ENCODE data around the gene MYO15B. TPM values are rescaled to one million over a fixed set of nuclear protein-coding genes. Genes with fewer than 3 reads are reported as not detected.
"Not testable (repeated sequence)": the region's sequence is repeated elsewhere in the genome, so short reads cannot be mapped to it uniquely, and the experiment has no call there.

The MYO15B gene
- total RNA-seq, 4 donors from 2014 or later: 119 to 610 (median 170) TPM

DNA sequence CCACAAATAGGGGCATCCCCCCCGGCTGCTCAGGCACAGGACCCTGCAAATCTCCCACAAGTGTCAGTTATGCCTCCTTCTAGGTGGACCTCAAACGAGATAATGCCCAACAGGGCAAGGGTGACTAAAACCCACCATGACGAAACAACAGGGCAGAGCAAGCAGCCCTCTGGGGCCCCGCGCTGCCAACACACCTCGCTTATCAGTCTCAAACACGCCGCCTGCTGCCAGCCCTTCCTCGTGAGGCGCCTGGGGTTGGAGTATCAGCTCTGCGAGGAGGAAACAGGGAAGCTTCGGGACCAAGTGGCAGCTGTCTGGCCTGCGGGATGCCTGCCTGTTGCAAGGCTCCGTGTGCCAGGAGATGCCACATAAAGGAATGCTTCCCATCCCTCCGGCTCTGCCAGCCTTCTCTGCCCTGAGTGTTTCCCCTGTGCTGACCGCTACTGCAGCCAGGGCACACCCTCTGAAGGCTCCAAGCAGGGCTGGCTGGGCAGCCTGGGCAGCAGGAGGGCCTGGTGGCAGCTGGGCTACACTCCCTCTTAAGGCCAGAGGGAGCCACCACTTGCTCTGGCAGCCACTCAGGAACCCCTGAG, 48.1 kb downstream of the MYO15B start:
- Histone ChIP-seq H3K27ac (no peak overlapping the region), H3K4me3 (no peak overlapping the region), H3K9me3 (no peaks in the 10 kb centered on the region), H3K27me3 (no peaks in the 10 kb centered on the region), H3K36me3 (no peaks in the 10 kb centered on the region), H3K4me1 (peaks cover 0 to 9% of the 10 kb centered on the region in 2 donors)
- TF ChIP-seq, protein P1, sequence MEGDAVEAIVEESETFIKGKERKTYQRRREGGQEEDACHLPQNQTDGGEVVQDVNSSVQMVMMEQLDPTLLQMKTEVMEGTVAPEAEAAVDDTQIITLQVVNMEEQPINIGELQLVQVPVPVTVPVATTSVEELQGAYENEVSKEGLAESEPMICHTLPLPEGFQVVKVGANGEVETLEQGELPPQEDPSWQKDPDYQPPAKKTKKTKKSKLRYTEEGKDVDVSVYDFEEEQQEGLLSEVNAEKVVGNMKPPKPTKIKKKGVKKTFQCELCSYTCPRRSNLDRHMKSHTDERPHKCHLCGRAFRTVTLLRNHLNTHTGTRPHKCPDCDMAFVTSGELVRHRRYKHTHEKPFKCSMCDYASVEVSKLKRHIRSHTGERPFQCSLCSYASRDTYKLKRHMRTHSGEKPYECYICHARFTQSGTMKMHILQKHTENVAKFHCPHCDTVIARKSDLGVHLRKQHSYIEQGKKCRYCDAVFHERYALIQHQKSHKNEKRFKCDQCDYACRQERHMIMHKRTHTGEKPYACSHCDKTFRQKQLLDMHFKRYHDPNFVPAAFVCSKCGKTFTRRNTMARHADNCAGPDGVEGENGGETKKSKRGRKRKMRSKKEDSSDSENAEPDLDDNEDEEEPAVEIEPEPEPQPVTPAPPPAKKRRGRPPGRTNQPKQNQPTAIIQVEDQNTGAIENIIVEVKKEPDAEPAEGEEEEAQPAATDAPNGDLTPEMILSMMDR (IDR thresholded peaks at IDR 0.05): no peak
- no peak for TF ChIP-seq POLR2A (IDR thresholded peaks at IDR 0.05)
- intact Hi-C loops (cut with DNase I; ENCODE audit: low total_unique reads): no loop called here
- peak in 1 of 2 donors; percentile 15 for DNase-seq

DNA sequence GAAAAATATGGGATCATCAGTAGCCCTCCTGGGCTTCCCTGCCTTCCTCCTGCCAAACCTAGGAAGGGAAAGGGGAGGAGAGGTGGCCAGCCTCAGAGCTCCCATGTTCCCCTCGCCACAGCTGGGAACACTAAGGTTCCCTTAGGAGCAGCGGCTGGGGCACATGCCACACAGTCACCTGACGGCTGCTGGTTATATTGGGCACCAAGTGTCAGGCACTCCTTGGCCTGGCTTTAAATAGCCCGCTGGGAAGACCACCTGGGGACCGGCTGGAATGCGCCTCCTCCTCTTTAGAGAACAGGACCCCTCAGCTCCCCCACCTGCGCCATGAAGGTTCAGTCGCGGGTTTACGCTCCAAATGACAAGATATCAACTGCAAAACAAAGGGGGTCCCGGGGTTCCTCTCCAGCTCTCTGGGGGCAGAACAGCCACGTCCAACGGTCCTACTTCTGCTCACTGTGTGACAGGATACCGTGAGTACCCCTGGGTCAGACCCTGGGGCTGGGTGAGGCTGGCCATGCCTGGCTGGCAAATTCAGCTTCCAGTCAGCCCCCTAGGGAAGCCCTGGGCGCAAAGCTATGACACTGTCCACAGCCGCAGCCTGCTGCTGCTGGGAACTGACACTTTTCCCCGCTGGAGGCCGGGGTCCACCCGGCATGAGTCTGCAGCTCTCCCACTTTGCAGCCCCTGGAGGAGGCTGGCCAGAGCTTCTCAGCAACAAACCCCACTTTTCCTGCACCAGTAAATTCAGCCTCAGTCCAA, 49.0 kb downstream of the MYO15B start:
- Histone ChIP-seq H3K4me1 (peaks cover 0 to 9% of the 10 kb centered on the region in 2 donors), H3K27ac (no peak overlapping the region), H3K4me3 (no peak overlapping the region), H3K27me3 (no peaks in the 10 kb centered on the region), H3K36me3 (no peaks in the 10 kb centered on the region), H3K9me3 (no peaks in the 10 kb centered on the region)
- TF ChIP-seq, protein P1 (IDR thresholded peaks at IDR 0.05): no peak
- no peak for TF ChIP-seq POLR2A (IDR thresholded peaks at IDR 0.05)
- intact Hi-C loops (cut with DNase I; ENCODE audit: low total_unique reads): no loop called here
- no peak for DNase-seq

DNA sequence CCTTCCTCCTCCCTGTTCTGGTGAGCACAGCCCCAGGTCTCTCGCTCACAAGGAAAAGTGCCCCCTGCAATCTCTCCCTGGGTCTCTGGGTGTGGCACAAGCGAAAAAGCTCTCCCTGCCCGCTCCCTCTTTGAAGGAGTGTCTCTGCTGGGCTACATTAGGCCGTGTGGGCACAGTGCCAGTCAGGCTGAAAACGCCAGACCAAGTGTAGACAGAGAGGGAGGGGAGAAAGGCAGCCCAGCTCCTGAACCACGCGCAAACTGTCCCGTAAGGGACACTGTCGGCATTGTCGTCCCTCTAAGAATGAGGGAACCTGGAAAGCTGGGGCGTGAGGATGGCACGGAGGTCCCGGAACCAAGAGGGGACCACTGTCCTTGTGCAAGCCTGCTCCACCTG, 49.5 kb downstream of the MYO15B start:
- Histone ChIP-seq H3K27ac (no peak overlapping the region), H3K9me3 (no peaks in the 10 kb centered on the region), H3K4me3 (no peak overlapping the region), H3K36me3 (no peaks in the 10 kb centered on the region), H3K4me1 (peaks cover 0 to 9% of the 10 kb centered on the region in 2 donors), H3K27me3 (no peaks in the 10 kb centered on the region)
- TF ChIP-seq, protein P1 (IDR thresholded peaks at IDR 0.05): no peak
- TF ChIP-seq POLR2A (IDR thresholded peaks at IDR 0.05): no peak
- DNase-seq: peak in 1 of 2 donors; percentile 14
- intact Hi-C loops (cut with DNase I; ENCODE audit: low total_unique reads): no loop called here

DNA sequence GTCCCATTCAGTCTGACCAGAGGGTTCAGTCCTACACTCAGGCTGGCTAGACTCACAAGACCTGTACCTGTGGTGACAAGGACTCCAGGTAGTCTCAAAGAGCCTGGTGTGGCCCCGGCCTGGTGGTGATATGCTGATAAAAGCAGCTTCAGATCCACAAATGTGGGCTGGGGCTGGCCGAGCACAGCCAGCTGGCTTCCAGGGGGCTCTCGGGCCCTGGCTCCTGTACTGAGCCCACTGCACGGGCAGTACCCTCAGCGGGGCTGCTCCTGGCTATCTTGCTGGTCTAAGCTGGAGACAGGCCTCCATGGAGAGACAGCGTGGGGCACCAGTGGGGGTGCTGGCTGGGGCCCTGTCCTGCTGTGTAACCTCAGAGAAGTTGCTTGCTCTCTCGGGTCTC, 50.0 kb downstream of the MYO15B start:
- peaks cover 0 to 8% of the 10 kb centered on the region in 2 donors for H3K4me1 ChIP-seq
- no peaks in the 10 kb centered on the region for H3K9me3 ChIP-seq
- intact Hi-C loops (cut with DNase I; ENCODE audit: low total_unique reads): no loop called here
- no peaks in the 10 kb centered on the region for H3K27me3 ChIP-seq
- no peak overlapping the region for H3K4me3 ChIP-seq
- no peak overlapping the region for H3K27ac ChIP-seq
- no peaks in the 10 kb centered on the region for H3K36me3 ChIP-seq
- no peak for DNase-seq
- TF ChIP-seq, protein P1 (IDR thresholded peaks at IDR 0.05): no peak
- TF ChIP-seq POLR2A (IDR thresholded peaks at IDR 0.05): no peak

DNA sequence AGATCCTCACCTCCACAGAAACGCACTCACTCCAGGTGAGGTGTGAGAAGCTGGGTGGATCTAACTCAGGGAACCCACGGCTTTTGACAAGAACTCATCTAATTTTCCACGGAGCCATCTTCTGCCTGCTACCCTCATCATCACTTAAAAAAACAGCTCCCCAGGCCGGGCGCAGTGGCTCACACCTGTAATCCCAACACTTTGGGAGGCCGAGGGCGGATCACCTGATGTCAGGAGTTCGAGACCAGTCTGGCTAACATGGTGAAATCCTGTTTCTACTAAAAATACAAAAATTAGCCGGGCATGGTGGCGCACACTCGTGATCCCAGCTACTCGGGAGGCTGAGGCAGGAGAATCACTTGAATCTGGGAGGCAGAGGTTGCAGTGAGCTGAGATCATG, 50.4 kb downstream of the MYO15B start:
- H3K27ac ChIP-seq; H3K4me3 ChIP-seq; H3K27me3 ChIP-seq; intact Hi-C loops (cut with DNase I; ENCODE audit: low total_unique reads); H3K36me3 ChIP-seq; H3K9me3 ChIP-seq; DNase-seq; H3K4me1 ChIP-seq: not testable (repeated sequence)

Data from uterus (tissue), 4 donors.